A549 (cell line): ENCODE measurements around the gene MID2.

ENCODE experiments used
- EHMT2 ChIP-seq: fragments of 200-600 bp; sonication (generic); IDR thresholded peaks from 2 replicates; pipeline ENCODE4 v1.6.1; 2016; ENCODE audit warnings: antibody characterized with exemption, low read depth, mild to moderate bottlenecking, moderate library complexity
- MYC ChIP-seq: IDR thresholded peaks from 2 replicates; pipeline ENCODE4 v1.6.1; 2012; ENCODE audit warnings: mild to moderate bottlenecking, inconsistent platforms, low read length, improper control_type of control experiment, borderline replicate concordance
- POLR2A ChIP-seq: IDR thresholded peaks from 2 replicates; pipeline ENCODE4 v1.6.1; 2012; ENCODE audit warnings: mild to moderate bottlenecking, low read length
- RFX5 ChIP-seq: fragments of 450-650 bp; IDR thresholded peaks from 2 replicates; pipeline ENCODE4 v1.7.1; 2014; ENCODE audit warnings: antibody characterized with exemption, mild to moderate bottlenecking, moderate library complexity
- TF ChIP-seq, protein P1 (sequence below): fragments of >200 bp; sonication (Bioruptor Twin); formaldehyde crosslinking; IDR thresholded peaks from 3 replicates; pipeline ENCODE4 v1.5.1; 2016
- TF ChIP-seq, protein P2 (sequence below): fragments of 200-600 bp; sonication (generic); IDR thresholded peaks from 2 replicates; pipeline ENCODE4 v1.6.1; 2016; ENCODE audit warnings: antibody characterized with exemption, mild to moderate bottlenecking, moderate library complexity

- no peak for TF ChIP-seq POLR2A
- TF ChIP-seq, protein P1, sequence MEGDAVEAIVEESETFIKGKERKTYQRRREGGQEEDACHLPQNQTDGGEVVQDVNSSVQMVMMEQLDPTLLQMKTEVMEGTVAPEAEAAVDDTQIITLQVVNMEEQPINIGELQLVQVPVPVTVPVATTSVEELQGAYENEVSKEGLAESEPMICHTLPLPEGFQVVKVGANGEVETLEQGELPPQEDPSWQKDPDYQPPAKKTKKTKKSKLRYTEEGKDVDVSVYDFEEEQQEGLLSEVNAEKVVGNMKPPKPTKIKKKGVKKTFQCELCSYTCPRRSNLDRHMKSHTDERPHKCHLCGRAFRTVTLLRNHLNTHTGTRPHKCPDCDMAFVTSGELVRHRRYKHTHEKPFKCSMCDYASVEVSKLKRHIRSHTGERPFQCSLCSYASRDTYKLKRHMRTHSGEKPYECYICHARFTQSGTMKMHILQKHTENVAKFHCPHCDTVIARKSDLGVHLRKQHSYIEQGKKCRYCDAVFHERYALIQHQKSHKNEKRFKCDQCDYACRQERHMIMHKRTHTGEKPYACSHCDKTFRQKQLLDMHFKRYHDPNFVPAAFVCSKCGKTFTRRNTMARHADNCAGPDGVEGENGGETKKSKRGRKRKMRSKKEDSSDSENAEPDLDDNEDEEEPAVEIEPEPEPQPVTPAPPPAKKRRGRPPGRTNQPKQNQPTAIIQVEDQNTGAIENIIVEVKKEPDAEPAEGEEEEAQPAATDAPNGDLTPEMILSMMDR: no peak
- TF ChIP-seq MYC: no peak
- no peak for TF ChIP-seq EHMT2
- TF ChIP-seq, protein P2, sequence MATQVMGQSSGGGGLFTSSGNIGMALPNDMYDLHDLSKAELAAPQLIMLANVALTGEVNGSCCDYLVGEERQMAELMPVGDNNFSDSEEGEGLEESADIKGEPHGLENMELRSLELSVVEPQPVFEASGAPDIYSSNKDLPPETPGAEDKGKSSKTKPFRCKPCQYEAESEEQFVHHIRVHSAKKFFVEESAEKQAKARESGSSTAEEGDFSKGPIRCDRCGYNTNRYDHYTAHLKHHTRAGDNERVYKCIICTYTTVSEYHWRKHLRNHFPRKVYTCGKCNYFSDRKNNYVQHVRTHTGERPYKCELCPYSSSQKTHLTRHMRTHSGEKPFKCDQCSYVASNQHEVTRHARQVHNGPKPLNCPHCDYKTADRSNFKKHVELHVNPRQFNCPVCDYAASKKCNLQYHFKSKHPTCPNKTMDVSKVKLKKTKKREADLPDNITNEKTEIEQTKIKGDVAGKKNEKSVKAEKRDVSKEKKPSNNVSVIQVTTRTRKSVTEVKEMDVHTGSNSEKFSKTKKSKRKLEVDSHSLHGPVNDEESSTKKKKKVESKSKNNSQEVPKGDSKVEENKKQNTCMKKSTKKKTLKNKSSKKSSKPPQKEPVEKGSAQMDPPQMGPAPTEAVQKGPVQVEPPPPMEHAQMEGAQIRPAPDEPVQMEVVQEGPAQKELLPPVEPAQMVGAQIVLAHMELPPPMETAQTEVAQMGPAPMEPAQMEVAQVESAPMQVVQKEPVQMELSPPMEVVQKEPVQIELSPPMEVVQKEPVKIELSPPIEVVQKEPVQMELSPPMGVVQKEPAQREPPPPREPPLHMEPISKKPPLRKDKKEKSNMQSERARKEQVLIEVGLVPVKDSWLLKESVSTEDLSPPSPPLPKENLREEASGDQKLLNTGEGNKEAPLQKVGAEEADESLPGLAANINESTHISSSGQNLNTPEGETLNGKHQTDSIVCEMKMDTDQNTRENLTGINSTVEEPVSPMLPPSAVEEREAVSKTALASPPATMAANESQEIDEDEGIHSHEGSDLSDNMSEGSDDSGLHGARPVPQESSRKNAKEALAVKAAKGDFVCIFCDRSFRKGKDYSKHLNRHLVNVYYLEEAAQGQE: no peak
- TF ChIP-seq RFX5: no peak
Observed at GRCh38 chrX:107823456-107823855, 2.2 kb upstream of the MID2 start.
